Loucy (cell line): ENCODE data around the gene BRCA1.

ENCODE experiments used
- EZH2phosphoT487 ChIP-seq: fragments of 200-600 bp; IDR thresholded peaks from 2 replicates; pipeline ENCODE4 v1.6.1; 2018; ENCODE audit warnings: antibody characterized with exemption, mild to moderate bottlenecking, moderate library complexity, borderline replicate concordance
- TF ChIP-seq, protein P1 (sequence below): fragments of 200-600 bp; sonication (generic); conservative IDR thresholded peaks from 2 replicates; pipeline ENCODE4 v1.5.1; 2014; ENCODE audit warnings: mild to moderate bottlenecking, antibody characterized with exemption, low read length

DNA sequence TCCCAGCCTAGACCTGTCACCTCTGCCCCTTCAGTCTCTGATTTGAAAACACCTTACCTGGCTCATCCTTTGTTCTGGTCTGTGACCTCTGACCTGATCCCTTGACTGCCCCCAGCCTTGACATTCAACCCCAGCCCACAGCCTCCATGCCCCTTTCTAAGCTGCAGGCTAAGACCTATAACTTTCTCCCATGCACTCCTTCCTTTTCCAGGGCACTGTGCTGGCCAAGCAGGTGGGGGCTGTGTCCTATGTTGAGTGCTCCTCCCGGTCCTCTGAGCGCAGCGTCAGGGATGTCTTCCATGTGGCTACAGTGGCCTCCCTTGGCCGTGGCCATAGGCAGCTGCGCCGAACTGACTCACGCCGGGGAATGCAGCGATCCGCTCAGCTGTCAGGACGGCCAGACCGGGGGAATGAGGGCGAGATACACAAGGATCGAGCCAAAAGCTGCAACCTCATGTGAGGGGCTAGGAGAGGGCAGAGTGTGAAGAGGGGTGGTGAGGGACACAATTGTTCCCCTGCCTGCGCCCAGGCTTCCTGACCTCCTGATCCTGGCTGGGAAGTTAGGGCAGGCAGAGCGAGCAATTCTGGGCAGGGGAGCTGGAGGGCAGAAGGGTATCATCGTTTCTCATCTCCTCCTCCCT, 96.8 kb downstream of the BRCA1 start:
- TF ChIP-seq, protein P1, sequence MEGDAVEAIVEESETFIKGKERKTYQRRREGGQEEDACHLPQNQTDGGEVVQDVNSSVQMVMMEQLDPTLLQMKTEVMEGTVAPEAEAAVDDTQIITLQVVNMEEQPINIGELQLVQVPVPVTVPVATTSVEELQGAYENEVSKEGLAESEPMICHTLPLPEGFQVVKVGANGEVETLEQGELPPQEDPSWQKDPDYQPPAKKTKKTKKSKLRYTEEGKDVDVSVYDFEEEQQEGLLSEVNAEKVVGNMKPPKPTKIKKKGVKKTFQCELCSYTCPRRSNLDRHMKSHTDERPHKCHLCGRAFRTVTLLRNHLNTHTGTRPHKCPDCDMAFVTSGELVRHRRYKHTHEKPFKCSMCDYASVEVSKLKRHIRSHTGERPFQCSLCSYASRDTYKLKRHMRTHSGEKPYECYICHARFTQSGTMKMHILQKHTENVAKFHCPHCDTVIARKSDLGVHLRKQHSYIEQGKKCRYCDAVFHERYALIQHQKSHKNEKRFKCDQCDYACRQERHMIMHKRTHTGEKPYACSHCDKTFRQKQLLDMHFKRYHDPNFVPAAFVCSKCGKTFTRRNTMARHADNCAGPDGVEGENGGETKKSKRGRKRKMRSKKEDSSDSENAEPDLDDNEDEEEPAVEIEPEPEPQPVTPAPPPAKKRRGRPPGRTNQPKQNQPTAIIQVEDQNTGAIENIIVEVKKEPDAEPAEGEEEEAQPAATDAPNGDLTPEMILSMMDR = no peak
- TF ChIP-seq EZH2phosphoT487 = no peak
